GM12878 (cell line): ENCODE measurements around the gene ZFHX2. TPM values are rescaled to one million over a fixed set of nuclear protein-coding genes. Genes with fewer than 3 reads are reported as not detected.

Experiments
- ATF7 ChIP-seq: fragments of 450-650 bp; IDR thresholded peaks from 2 replicates; pipeline ENCODE4 v1.6.1; 2016; ENCODE audit warnings: low read depth, mild to moderate bottlenecking
- CBFB ChIP-seq: IDR thresholded peaks from 2 replicates; pipeline ENCODE4 v1.6.1; 2016; ENCODE audit warnings: antibody characterized with exemption, low read depth
- EGR1 ChIP-seq, 2 experiments: IDR thresholded peaks; 1 replicate in 1 of 2; 2 replicates in 1 of 2; pipeline ENCODE4 v1.6.1; 2011 to 2012; ENCODE audit warnings: low read depth in 2 of 2, low read length in 2 of 2, borderline replicate concordance in 1 of 2, mild to moderate bottlenecking in 1 of 2, moderate library complexity in 1 of 2
- NFIC ChIP-seq: IDR thresholded peaks from 2 replicates; pipeline ENCODE4 v1.6.1; 2012; ENCODE audit warnings: low read depth, mild to moderate bottlenecking, inconsistent platforms, low read length, moderate library complexity
- RBBP5 ChIP-seq: fragments of 200-600 bp; sonication (generic); conservative IDR thresholded peaks from 2 replicates; pipeline ENCODE4 v1.6.1; 2016
- SIX5 ChIP-seq: IDR thresholded peaks from 2 replicates; pipeline ENCODE4 v1.6.1; 2011; ENCODE audit warnings: mild to moderate bottlenecking, low read depth, low read length, moderate library complexity; ENCODE audit not compliant: severe bottlenecking
- SKIL ChIP-seq: fragments of 450-650 bp; IDR thresholded peaks from 2 replicates; pipeline ENCODE4 v1.6.1; 2017; ENCODE audit warnings: mild to moderate bottlenecking, low read depth, inconsistent platforms; ENCODE audit not compliant: poor library complexity, severe bottlenecking
- SRF ChIP-seq, 2 experiments: IDR thresholded peaks; 2 replicates each; pipeline ENCODE4 v1.6.1; 2011; ENCODE audit warnings: low read depth in 2 of 2, low read length in 2 of 2, mild to moderate bottlenecking in 1 of 2, moderate library complexity in 1 of 2
- ZNF622 ChIP-seq: fragments of 450-650 bp; IDR thresholded peaks from 2 replicates; pipeline ENCODE4 v1.6.1; 2017; ENCODE audit warnings: mild to moderate bottlenecking, inconsistent platforms
- polyA plus RNA-seq, 11 experiments: library from polyadenylated mRNA; depleted of rRNA in 4 of 11; unstranded in 6 of 11; stranded (reverse) in 5 of 11; fragments of >200 nt; fragmentation: Nextera tagmentation in 4 of 11; fragmentation: Illumina TruSeq in 1 of 11; extraction: Ambion mirVana in 4 of 11; extraction: Trizol in 1 of 11; gene quantifications; 1 replicate in 1 of 11; 2 replicates in 10 of 11; pipeline versions ENCODE4 v1.2.1 to v1.2.3, GENCODE V29; 2011 to 2016; ENCODE audit warnings: inconsistent platforms in 2 of 11, missing spikeins in 2 of 11, low read depth in 1 of 11
- total RNA-seq, 4 experiments: library from RNA; depleted of rRNA in 3 of 4; stranded (reverse); fragments of >200 nt in 3 of 4; fragmentation: Illumina TruSeq in 1 of 4; extraction: Trizol in 1 of 4; gene quantifications; 2 replicates each; pipeline versions ENCODE4 v1.2.1 to v1.2.3, GENCODE V29; 2013 to 2021
- TF ChIP-seq, protein P1 (sequence below): IDR thresholded peaks from 2 replicates; pipeline ENCODE4 v1.6.1; 2011; ENCODE audit warnings: mild to moderate bottlenecking, low read depth, low read length, moderate library complexity; ENCODE audit not compliant: insufficient replicate concordance
- TF ChIP-seq, protein P2 (sequence below): IDR thresholded peaks from 2 replicates; pipeline ENCODE4 v1.6.1; 2012; ENCODE audit warnings: low read depth, low read length, improper control_type of control experiment
- TF ChIP-seq, protein P3 (sequence below): fragments of 450-650 bp; IDR thresholded peaks from 2 replicates; pipeline ENCODE4 v1.6.1; 2018; ENCODE audit warnings: mild to moderate bottlenecking, low read depth, moderate library complexity; ENCODE audit not compliant: partially characterized antibody
- TF ChIP-seq, protein P4 (sequence below): fragments of 450-650 bp; conservative IDR thresholded peaks from 2 replicates; pipeline ENCODE4 v1.6.1; 2017; ENCODE audit warnings: mild to moderate bottlenecking, moderate library complexity
- TF ChIP-seq, protein P5 (sequence below): fragments of 450-650 bp; IDR thresholded peaks from 2 replicates; pipeline ENCODE4 v1.6.1; 2017; ENCODE audit warnings: mild to moderate bottlenecking, moderate library complexity

The ZFHX2 gene
- total and polyA plus RNA-seq, 10 of the 15 experiments (the other 5 are each of a cell fraction or from before 2014, with no cell fraction given): 0.27 to 2.2 (median 0.55) TPM

DNA sequence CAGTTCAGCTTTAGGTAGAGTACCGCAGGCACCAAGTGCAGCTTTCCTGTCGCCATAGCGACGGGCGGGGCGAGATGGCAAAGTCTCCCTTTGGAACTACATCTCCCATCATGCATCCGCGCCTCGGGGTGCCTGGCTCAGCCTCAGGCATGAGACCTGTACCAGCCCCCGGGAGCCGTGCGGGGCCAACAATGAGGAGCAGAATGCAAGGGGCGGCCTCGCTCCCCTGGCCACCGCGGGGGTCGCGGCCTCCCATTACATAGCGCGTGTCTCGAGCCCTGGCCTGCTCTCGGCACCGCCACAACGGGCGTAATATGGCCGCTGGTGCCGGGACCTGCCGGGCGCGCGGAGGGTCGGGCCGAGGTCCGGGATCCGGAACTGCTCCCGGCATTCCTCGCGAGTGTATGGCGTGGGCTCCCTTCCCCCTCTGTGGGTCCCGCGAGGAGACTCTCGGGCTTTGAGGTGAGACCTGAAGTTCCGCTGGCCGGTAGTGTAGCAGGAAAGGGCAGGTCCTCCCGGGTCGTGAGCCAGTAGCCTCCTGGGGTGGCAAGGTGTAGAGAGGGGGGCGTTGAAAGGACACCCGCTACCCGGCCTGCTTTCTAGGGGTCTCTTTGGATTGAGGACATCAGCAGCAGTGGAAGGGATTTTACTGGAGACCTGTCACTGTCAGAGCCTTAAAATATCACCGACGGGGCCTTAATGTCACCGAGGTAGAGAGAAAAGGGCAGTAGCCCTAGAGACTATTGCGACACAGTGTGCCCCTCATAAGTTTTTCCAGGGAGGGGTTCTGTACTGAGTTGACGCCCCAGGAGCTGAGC is 4.5 kb upstream of the ZFHX2 start, which contains the start of gene THTPA (continued):
- TF ChIP-seq, protein P1, sequence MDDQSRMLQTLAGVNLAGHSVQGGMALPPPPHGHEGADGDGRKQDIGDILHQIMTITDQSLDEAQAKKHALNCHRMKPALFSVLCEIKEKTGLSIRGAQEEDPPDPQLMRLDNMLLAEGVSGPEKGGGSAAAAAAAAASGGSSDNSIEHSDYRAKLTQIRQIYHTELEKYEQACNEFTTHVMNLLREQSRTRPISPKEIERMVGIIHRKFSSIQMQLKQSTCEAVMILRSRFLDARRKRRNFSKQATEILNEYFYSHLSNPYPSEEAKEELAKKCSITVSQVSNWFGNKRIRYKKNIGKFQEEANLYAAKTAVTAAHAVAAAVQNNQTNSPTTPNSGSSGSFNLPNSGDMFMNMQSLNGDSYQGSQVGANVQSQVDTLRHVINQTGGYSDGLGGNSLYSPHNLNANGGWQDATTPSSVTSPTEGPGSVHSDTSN: no peak
- TF ChIP-seq RBBP5 (no peak), NFIC (no peak), SKIL (no peak), EGR1 (IDR thresholded peaks at IDR 0.05; ENCODE audit: borderline replicate concordance in 1 of 2, low read depth in 2 of 2, low read length in 2 of 2) (peak in 1 of 2 experiments; percentile 51; a peak in 1 of 3 replicates), ZNF622 (no peak), SRF (IDR thresholded peaks at IDR 0.05; ENCODE audit: low read depth in 2 of 2, low read length in 2 of 2) (peak in 1 of 2 experiments; percentile 67; a peak in 1 of 4 replicates), CBFB (peak; percentile 61; the same call in 1 of the 2 replicates), SIX5 (peak; percentile 74), ATF7 (peak; percentile 16; the same call in 1 of the 2 replicates)
- TF ChIP-seq, protein P2, sequence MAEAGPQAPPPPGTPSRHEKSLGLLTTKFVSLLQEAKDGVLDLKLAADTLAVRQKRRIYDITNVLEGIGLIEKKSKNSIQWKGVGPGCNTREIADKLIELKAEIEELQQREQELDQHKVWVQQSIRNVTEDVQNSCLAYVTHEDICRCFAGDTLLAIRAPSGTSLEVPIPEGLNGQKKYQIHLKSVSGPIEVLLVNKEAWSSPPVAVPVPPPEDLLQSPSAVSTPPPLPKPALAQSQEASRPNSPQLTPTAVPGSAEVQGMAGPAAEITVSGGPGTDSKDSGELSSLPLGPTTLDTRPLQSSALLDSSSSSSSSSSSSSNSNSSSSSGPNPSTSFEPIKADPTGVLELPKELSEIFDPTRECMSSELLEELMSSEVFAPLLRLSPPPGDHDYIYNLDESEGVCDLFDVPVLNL: no peak
- TF ChIP-seq, protein P3, sequence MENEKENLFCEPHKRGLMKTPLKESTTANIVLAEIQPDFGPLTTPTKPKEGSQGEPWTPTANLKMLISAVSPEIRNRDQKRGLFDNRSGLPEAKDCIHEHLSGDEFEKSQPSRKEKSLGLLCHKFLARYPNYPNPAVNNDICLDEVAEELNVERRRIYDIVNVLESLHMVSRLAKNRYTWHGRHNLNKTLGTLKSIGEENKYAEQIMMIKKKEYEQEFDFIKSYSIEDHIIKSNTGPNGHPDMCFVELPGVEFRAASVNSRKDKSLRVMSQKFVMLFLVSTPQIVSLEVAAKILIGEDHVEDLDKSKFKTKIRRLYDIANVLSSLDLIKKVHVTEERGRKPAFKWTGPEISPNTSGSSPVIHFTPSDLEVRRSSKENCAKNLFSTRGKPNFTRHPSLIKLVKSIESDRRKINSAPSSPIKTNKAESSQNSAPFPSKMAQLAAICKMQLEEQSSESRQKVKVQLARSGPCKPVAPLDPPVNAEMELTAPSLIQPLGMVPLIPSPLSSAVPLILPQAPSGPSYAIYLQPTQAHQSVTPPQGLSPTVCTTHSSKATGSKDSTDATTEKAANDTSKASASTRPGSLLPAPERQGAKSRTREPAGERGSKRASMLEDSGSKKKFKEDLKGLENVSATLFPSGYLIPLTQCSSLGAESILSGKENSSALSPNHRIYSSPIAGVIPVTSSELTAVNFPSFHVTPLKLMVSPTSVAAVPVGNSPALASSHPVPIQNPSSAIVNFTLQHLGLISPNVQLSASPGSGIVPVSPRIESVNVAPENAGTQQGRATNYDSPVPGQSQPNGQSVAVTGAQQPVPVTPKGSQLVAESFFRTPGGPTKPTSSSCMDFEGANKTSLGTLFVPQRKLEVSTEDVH: peak; percentile 24
- TF ChIP-seq, protein P4, sequence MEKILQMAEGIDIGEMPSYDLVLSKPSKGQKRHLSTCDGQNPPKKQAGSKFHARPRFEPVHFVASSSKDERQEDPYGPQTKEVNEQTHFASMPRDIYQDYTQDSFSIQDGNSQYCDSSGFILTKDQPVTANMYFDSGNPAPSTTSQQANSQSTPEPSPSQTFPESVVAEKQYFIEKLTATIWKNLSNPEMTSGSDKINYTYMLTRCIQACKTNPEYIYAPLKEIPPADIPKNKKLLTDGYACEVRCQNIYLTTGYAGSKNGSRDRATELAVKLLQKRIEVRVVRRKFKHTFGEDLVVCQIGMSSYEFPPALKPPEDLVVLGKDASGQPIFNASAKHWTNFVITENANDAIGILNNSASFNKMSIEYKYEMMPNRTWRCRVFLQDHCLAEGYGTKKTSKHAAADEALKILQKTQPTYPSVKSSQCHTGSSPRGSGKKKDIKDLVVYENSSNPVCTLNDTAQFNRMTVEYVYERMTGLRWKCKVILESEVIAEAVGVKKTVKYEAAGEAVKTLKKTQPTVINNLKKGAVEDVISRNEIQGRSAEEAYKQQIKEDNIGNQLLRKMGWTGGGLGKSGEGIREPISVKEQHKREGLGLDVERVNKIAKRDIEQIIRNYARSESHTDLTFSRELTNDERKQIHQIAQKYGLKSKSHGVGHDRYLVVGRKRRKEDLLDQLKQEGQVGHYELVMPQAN: peak; percentile 80; the same call in 1 of the 2 replicates
- TF ChIP-seq, protein P5, sequence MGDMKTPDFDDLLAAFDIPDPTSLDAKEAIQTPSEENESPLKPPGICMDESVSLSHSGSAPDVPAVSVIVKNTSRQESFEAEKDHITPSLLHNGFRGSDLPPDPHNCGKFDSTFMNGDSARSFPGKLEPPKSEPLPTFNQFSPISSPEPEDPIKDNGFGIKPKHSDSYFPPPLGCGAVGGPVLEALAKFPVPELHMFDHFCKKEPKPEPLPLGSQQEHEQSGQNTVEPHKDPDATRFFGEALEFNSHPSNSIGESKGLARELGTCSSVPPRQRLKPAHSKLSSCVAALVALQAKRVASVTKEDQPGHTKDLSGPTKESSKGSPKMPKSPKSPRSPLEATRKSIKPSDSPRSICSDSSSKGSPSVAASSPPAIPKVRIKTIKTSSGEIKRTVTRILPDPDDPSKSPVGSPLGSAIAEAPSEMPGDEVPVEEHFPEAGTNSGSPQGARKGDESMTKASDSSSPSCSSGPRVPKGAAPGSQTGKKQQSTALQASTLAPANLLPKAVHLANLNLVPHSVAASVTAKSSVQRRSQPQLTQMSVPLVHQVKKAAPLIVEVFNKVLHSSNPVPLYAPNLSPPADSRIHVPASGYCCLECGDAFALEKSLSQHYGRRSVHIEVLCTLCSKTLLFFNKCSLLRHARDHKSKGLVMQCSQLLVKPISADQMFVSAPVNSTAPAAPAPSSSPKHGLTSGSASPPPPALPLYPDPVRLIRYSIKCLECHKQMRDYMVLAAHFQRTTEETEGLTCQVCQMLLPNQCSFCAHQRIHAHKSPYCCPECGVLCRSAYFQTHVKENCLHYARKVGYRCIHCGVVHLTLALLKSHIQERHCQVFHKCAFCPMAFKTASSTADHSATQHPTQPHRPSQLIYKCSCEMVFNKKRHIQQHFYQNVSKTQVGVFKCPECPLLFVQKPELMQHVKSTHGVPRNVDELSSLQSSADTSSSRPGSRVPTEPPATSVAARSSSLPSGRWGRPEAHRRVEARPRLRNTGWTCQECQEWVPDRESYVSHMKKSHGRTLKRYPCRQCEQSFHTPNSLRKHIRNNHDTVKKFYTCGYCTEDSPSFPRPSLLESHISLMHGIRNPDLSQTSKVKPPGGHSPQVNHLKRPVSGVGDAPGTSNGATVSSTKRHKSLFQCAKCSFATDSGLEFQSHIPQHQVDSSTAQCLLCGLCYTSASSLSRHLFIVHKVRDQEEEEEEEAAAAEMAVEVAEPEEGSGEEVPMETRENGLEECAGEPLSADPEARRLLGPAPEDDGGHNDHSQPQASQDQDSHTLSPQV: no peak
